ENCODE data around the gene ADAMTS2.

- TF ChIP-seq CTCF (IDR thresholded peaks at IDR 0.05) (no peak), POLR2A (IDR thresholded peaks at IDR 0.05) (no peak)
These were observed 152.3 kb downstream of the ADAMTS2 start for GRCh38 chr5:179192891-179193470.

Data from lower leg skin (tissue), 3 donors.